Fibroblast of mammary gland (primary cell): ENCODE data around the gene BORCS5.

Experiments used
- DNase-seq: peaks from one replicate; pipeline ENCODE4 v3.0.0-alpha.2; 2010; ENCODE audit warnings: low read depth
- H3K4me3 ChIP-seq: 2 replicates; pipeline ENCODE4 v1.5.1; 2011; ENCODE audit warnings: low read depth, mild to moderate bottlenecking, low read length, moderate library complexity; ENCODE audit not compliant: control insufficient read depth
- TF ChIP-seq, protein P1 (sequence below): conservative IDR thresholded peaks from 2 replicates; pipeline ENCODE4 v1.5.1; 2011; ENCODE audit warnings: low read depth, low read length, inconsistent platforms; ENCODE audit not compliant: control insufficient read depth, insufficient read depth

Gene BORCS5

DNA sequence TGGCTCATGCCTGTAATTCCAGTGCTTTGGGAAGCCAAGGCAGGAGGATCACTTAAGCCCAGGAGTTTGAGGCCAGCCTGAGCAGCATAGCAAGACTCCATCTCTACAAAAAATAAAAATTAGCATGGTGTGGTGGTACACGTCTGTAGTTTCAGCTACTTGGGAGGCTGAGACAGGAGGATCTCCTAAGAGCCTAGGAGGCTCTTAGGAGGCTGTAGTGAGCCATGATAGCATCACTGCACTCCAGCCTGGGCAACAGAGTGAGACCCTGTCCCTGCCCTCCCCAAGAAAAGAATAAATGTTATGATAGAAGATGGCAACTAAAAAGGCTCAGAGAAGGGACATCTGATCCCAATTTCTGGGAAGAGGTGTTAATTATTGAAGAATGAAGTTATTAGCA is 3.6 kb upstream of the BORCS5 start:
- no peak overlapping the region for H3K4me3 ChIP-seq
- DNase-seq = no peak
- TF ChIP-seq, protein P1, sequence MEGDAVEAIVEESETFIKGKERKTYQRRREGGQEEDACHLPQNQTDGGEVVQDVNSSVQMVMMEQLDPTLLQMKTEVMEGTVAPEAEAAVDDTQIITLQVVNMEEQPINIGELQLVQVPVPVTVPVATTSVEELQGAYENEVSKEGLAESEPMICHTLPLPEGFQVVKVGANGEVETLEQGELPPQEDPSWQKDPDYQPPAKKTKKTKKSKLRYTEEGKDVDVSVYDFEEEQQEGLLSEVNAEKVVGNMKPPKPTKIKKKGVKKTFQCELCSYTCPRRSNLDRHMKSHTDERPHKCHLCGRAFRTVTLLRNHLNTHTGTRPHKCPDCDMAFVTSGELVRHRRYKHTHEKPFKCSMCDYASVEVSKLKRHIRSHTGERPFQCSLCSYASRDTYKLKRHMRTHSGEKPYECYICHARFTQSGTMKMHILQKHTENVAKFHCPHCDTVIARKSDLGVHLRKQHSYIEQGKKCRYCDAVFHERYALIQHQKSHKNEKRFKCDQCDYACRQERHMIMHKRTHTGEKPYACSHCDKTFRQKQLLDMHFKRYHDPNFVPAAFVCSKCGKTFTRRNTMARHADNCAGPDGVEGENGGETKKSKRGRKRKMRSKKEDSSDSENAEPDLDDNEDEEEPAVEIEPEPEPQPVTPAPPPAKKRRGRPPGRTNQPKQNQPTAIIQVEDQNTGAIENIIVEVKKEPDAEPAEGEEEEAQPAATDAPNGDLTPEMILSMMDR = no peak

DNA sequence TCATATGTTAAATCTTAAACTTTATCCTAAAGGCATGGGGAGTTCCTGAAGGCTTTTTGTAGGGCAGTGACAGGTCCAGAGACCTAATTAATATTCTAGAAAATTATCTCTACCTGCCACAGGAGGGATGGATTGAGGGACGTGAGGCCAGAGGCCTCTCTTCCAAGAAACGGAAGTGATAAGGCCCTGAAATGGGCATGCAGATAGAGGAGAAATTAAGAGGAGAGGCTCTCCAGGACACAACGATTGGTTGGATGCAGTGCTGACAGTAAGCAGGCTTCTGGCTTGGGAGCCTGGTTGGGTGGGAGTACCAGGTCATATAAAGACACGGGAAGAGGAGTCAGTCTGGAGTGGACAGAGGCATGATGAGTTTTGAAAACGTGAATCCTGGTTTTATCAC is 3.1 kb upstream of the BORCS5 start:
- TF ChIP-seq, protein P1 = no peak
- no peak overlapping the region for H3K4me3 ChIP-seq

DNA sequence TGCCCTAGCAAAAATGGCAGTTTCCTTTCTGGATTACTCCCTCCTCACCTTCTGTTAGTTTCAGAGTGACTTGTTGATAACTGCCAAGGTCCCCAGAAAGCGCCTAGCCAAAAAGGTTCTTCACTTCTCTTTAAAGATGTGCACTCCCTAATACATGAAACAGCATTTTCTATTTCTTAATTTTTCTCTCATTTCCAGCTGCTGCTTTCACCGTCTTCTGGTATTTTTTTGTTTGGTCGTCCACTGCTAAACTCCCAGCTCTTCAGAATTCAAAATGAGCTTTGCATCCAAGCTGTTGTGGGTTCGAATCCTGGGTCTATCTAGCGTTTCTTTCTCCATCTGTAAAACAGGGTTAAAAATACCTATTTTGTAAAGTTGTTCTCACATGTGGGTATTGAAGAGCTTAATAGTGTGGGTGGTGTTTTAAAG is 397 bp upstream of the BORCS5 start:
- H3K4me3 ChIP-seq = peak overlapping the region; percentile 85
- no peak for DNase-seq

More for the DNA sequence above, 3.1 kb upstream of the BORCS5 start:
- DNase-seq = no peak

DNA sequence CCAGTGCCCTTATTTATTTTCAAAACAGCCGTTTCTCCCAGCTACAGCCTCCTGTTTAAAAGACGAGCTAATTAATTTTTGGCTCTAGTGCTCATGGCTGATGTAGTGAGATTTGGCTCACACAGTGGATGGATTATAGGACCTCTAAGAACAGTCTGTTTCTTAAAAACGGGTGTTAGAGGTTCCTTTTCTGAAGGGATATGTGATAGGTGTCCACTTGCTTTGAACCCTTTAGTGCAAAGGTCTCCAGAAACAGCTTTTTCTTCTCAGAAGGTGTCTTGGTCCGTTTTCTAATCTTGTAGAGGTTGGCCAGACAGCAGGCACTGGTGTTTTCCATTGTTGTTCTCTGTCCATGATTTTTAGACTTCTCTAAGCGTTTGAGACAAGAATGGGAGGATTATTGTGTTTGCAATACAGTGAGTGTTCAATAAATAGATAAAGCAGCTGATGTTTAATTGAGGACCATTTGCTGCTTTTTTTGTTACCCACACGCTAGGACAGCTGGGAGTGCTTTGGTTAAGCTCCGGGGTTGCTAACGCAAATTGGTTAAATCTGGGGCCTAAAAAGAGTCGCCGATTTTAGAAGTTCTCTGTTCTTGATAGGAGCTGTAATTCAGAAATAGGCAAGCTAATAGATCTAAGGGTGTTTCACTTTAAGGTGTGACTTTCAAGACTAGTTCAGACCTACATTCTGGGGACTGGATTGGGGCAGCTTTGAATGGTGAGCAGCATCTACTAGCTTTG is 1.0 kb downstream of the BORCS5 start:
- peak overlapping the region; percentile 85 for H3K4me3 ChIP-seq
- TF ChIP-seq, protein P1 = no peak
- DNase-seq = peak; percentile 38

More for the DNA sequence above, 397 bp upstream of the BORCS5 start:
- TF ChIP-seq, protein P1 = no peak

DNA sequence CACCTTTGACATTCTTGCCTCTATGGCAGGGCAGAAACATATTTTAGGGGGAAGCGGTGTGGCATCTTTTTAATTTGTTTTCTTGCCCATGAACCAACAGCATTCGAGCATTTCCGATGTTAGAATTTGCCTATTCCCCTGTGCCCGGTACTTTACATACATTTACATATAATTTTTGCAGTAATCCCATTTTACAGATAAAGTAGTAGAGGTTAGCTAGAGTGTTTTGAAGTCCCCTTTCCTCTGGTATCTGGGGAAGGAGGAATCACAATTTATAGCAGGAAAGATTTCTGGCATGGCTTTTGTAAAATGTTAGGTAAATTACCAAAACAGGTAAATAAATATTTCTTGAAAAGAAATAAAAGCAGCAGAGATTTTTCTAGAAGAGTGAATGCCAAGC is 1.6 kb downstream of the BORCS5 start:
- no peak for DNase-seq
- no peak overlapping the region for H3K4me3 ChIP-seq
- TF ChIP-seq, protein P1 = no peak

DNA sequence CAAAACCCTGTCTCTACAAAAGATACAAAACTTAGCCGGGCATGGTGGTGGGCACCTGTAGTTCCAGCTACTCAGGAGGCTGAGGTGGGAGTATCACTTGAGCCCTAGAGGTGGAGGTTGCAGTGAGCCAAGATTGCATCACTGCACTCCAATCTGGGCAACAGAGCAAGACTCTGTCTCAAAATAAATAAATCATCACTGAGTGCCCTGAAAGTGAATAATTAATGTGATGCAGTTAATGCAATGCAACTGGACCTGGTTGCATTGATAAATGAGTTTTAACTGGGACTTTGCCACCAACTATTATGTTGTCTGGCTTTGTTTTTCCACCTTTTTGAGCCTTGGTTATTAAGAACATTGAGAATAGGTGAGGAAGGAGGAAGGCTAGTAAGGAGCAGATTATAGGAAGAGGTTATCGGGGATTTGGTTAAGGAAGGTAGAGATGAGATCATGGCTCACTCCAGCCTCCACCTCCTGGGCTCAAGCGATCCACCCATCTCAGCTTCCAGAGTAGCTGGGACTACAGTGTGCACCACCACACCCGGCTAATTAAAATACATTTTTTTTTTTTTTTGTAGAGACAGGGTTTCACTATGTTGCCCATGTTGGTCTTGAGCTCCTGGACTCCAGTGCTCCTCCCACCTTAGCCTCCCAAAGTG is 8.0 kb downstream of the BORCS5 start:
- TF ChIP-seq, protein P1 = no peak
- H3K4me3 ChIP-seq = no peak overlapping the region
- DNase-seq = no peak
